ENCODE results near the gene SCD5. TPM values are rescaled to one million over a fixed set of nuclear protein-coding genes. Genes with fewer than 3 reads are reported as not detected.
"Not testable (repeated sequence)": the region's sequence is repeated elsewhere in the genome, so short reads cannot be mapped to it uniquely, and the experiment has no call there.

SCD5 gene
- total and polyA plus RNA-seq, 2 donors (not counting 3 experiments of a cell fraction or from before 2014, with no cell fraction given) = 38.4 to 38.5 TPM

GRCh38 chr4:82833696-82834313 is 35.2 kb upstream of the SCD5 start:
- Histone ChIP-seq H3K4me2 (ENCODE audit: insufficient read depth, low read length) (no peak overlapping the region), H3K9ac (replicated peaks; ENCODE audit: extremely low read depth, insufficient read depth, low read length) (no peak overlapping the region), H3K27ac (ENCODE audit: insufficient read depth, low read depth, low read length) (peak overlapping the region; percentile 23), H4K20me1 (replicated peaks; ENCODE audit: control insufficient read depth, extremely low read depth, insufficient read depth, low read length) (no peaks in the 10 kb centered on the region), H2AFZ (ENCODE audit: low read depth, low read length) (no peak overlapping the region), H3K9me3 (replicated peaks; ENCODE audit: control insufficient read depth, insufficient read depth, low read length) (no peaks in the 10 kb centered on the region), H3K79me2 (ENCODE audit: control insufficient read depth, insufficient read depth, low read length) (peaks cover 4% of the 10 kb centered on the region), H3K27me3 (ENCODE audit: control insufficient read depth in 2 of 2, insufficient read depth in 2 of 2, low read length in 2 of 2) (no peaks in the 10 kb centered on the region), H3K36me3 (ENCODE audit: control insufficient read depth in 2 of 2, extremely low read depth in 1 of 2, insufficient read depth in 2 of 2, low read length in 2 of 2) (peaks cover 8 to 13% of the 10 kb centered on the region in 2 experiments), H3K4me1 (ENCODE audit: control insufficient read depth, extremely low read depth, insufficient read depth, low read length) (peaks cover 12% of the 10 kb centered on the region), H3K9me1 (replicated peaks; ENCODE audit: control insufficient read depth, extremely low read depth, insufficient read depth, low read length) (no peaks in the 10 kb centered on the region), H3K4me3 (replicated peaks in 1 of 3; ENCODE audit: insufficient read depth in 1 of 3, low read depth in 1 of 3, low read length in 3 of 3) (no peak overlapping the region)
- dilution Hi-C loops (cut with MboI; ENCODE audit: extremely low pct_ligation_motif_present, low sequenced_read_pairs) = no loop called here
- peak; percentile 28 for FAIRE-seq
- POLR2A ChIA-PET = no interaction called here
- intact Hi-C loops (cut with micrococcal nuclease) = no loop called here
- BruUV-seq (replicated peaks) = no TSS peak
- CTCF ChIA-PET = interaction anchor here (0.6 to 1.3 kb wide), 6 partner anchors 9 to 371 kb away, joined by 3 to 10 read pairs (median 3); partner anchors contain the start of gene SCD5
- DNase-seq (ENCODE audit: low read depth, low spot score) = peak; percentile 74
- TF ChIP-seq CTCF (IDR thresholded peaks at IDR 0.05; ENCODE audit: extremely low read depth in 1 of 2, insufficient read depth in 1 of 2, low read depth in 1 of 2, low read length in 2 of 2) (no peak), FOS (IDR thresholded peaks at IDR 0.05; ENCODE audit: borderline replicate concordance, insufficient read depth, low read length) (peak; percentile 57), JUN (IDR thresholded peaks at IDR 0.05; ENCODE audit: borderline replicate concordance, insufficient read depth, insufficient read length, low read depth) (peak; percentile 81)

- intact Hi-C loops (cut with micrococcal nuclease); H3K9me1 ChIP-seq (replicated peaks; ENCODE audit: control insufficient read depth, extremely low read depth, insufficient read depth, low read length); BruUV-seq (replicated peaks); H3K27me3 ChIP-seq (ENCODE audit: control insufficient read depth in 2 of 2, insufficient read depth in 2 of 2, low read length in 2 of 2); FAIRE-seq; H3K9ac ChIP-seq (replicated peaks; ENCODE audit: extremely low read depth, insufficient read depth, low read length); H3K27ac ChIP-seq (ENCODE audit: insufficient read depth, low read depth, low read length); H4K20me1 ChIP-seq (replicated peaks; ENCODE audit: control insufficient read depth, extremely low read depth, insufficient read depth, low read length); H3K4me3 ChIP-seq (replicated peaks in 1 of 3; ENCODE audit: insufficient read depth in 1 of 3, low read depth in 1 of 3, low read length in 3 of 3); H2AFZ ChIP-seq (ENCODE audit: low read depth, low read length); H3K9me3 ChIP-seq (replicated peaks; ENCODE audit: control insufficient read depth, insufficient read depth, low read length); H3K79me2 ChIP-seq (ENCODE audit: control insufficient read depth, insufficient read depth, low read length); POLR2A ChIA-PET; DNase-seq (ENCODE audit: low read depth, low spot score); CTCF ChIA-PET; dilution Hi-C loops (cut with MboI; ENCODE audit: extremely low pct_ligation_motif_present, low sequenced_read_pairs); H3K4me2 ChIP-seq (ENCODE audit: insufficient read depth, low read length): not testable (repeated sequence)
- Histone ChIP-seq H3K36me3 (ENCODE audit: control insufficient read depth in 2 of 2, extremely low read depth in 1 of 2, insufficient read depth in 2 of 2, low read length in 2 of 2) (peaks cover 6 to 11% of the 10 kb centered on the region in 2 experiments), H3K4me1 (ENCODE audit: control insufficient read depth, extremely low read depth, insufficient read depth, low read length) (peaks cover 12% of the 10 kb centered on the region)
Observed at GRCh38 chr4:82833060-82833459, 34.5 kb upstream of the SCD5 start.

Measured in endothelial cell of umbilical vein (primary cell).